GM18511 (cell line): ENCODE measurements around the gene NBEA.

Experiments
- ATAC-seq: cut with Tn5 transposase; IDR thresholded peaks from one replicate; pipeline ENCODE4 v1.9.1; 2021; ENCODE audit warnings: mild to moderate bottlenecking, moderate library complexity; ENCODE audit not compliant: unreplicated experiment

The NBEA gene

GRCh38 chr13:35471706-35472322 is 529.7 kb downstream of the NBEA start:
- no peak for ATAC-seq

DNA sequence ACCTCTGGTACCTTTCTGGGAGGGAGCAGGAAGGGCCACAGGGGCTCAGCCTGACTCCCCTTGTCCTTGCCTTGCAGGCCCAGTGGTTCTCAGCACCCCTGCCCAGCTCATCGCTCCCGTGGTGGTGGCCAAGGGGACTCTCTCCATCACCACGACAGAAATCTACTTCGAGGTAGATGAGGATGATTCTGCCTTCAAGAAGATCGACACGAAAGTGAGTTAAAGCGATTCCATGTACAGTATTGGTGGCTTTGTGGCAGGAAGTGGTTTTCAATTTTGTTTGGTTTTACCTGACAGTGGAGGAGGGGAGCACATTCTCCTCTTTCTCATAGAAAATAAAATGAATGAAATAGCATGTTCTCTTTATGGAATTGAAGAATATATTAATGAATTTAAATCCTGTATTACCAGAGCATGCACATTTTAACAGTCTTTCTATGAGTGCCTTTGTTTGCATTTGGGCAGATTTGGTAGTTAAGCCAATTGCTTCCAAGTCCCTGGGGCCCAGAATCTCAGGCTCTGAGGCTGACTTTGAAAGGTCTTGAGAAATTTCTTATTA is 530.3 kb downstream of the NBEA start:
- no peak for ATAC-seq

DNA sequence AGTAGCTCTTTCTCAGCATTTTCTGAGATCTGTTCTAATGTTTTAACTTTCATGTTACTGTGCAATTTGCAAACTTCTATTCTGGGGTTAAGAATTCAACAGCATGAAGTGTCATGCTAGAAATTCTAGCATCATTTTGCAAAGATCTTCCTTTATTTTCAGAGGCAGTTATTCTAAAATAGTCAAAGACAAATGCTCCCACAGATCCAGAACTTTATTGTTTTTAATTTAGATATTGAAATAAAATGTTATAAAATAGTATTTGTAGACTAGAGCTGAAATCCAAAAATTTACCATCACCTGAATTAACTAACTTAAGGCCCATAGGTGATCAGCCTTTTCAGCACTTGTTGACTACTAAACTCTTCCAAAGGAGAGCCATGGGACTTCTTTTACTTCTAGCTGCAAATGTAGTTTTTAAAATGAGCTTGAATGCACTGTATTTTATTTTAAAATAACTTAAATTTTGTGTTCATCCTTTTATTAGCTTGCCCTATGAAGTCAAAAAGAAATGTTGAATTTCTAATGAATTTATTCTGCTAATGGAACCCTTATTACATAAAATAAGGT is 531.2 kb downstream of the NBEA start:
- no peak for ATAC-seq

DNA sequence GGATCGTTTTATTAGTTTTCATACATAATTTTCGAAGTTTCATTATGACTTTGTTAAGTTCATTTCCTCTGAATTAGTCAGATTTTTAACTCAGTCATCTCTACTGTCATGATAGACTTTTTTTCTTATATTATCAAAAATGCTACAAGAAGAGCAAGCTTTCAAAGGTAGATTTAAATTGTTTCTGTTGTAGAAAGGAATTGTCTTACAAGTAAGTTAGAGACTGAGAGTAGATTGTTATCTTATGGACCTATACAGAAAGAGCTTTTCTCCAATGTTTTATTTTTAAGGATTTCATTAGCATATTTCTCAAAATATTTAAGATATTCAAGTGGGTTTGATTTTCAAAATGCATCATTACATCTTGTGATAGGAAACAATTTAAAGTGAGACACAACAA is 531.7 kb downstream of the NBEA start:
- ATAC-seq = no peak

DNA sequence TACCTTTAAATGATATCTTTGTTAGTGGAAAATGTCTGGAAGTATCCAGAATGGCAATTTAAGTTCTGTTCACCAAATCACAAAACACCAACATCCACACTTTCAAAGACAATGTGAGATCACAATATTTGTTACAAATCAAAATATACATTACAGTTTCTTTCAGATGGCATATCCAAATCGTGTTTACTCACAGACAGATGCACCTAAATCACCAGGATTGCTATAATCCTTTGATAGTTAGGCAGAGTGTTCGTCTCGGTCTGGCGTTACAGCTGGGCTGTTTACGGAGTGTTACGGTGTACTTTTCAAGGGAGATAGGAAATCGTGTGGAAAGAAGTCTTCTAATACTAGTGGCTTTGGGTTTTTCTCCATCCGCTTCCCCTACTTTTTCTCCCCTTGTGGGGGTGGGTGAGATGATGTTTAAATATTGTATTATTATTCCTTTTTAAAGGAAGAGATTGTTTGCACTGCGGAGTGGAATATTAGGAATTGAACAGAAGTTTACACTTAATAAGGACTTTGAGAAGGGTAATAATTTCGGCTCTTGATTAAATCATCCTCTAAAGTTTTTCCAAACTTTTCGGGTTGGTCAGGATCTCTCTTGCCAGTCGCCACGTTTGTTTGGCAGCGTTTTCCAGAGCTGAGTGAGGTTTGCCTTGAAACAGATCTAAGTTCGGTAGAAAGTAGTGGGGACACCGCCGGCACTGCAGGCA is 532.6 kb downstream of the NBEA start:
- ATAC-seq = no peak

DNA sequence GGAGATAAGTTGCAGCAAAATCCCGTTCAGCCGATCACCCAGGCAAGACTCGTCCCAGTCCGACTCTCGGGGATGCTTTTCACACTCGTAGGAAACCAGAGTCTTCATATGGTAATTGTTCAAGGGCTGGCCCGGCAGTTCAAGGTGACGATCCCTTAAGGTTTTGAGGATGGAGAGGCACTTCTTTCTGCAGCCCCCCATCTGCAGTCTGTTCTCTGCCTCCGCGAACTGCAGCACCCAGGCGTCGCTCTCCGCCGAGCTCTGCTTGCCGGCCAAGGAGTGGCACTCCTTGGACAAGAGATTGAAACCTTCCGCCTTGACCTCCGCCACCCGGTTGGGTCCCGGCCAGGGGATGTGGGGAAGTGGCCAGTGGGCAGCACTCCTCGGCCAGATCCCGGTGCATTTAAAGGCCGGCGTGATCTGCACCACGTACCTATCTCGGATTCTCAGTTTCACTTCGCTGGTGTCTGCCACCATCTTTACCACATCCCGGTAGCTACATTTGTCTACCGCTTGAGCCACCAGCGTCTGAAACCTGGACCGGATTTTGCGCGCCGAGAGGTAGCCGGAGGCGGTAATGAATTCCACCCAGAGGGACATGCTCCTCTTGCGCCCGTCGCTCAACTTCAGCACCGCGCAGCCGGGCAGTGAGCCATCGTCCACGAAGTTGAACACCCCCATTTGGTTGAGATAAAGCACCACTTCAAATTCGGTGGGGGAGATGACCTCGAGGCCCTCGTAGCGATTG is 533.3 kb downstream of the NBEA start:
- ATAC-seq = no peak

DNA sequence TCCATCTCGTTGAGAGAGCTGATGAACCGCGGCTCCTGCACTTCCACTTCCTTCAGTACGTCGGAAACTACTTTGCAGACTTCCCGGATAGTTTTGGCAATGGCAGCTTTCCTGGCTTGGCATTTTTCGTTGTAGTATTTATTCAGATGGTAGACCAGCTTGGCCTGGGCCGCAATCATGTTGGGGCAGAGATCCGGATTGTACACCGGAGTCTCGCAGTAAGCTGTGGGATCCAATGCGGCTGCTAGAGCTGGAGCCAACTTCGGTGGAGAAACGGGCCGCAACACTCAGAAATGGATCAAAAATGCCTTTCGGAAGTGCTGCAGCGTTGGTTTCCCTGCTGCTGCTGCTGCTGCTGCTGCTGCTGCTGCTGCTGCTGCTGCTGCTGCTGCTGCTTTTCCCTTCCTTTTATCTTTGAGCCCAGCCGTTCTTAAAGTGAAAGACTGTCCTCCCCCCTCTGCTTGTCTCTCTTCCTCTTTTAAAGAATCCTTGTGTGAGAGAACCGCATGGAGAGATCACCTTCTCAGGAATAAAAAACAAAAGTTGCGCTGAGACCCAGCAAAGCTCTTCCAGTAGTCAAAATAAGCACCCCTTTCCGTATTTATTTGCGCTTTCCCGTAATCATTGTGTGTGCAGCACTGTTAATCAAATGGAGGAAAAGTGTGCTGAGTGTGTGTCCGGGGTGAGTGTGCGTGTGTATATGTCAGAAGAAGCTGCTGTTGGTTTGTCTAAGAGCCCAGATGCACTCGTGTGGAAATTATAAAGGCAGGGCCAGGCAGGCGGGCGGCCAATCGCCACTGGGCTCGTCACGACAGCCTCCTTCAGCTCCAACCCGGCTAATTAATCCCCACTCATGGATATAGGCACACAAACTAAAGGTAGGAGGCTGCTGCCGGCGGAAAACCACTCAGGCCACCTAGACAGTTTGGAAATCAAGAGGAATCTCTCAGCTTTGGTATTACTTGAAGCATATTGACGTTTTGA is 534.2 kb downstream of the NBEA start, which contains the start of gene MAB21L1:
MAB21L1 (minus strand) TSS at position 730 of the 984 bp plus-strand sequence; CDS start at position 179, 551 bp downstream.
- ATAC-seq = no peak

- no peak for ATAC-seq
Observed at GRCh38 chr13:35477386-35477946, 535.4 kb downstream of the NBEA start.

DNA sequence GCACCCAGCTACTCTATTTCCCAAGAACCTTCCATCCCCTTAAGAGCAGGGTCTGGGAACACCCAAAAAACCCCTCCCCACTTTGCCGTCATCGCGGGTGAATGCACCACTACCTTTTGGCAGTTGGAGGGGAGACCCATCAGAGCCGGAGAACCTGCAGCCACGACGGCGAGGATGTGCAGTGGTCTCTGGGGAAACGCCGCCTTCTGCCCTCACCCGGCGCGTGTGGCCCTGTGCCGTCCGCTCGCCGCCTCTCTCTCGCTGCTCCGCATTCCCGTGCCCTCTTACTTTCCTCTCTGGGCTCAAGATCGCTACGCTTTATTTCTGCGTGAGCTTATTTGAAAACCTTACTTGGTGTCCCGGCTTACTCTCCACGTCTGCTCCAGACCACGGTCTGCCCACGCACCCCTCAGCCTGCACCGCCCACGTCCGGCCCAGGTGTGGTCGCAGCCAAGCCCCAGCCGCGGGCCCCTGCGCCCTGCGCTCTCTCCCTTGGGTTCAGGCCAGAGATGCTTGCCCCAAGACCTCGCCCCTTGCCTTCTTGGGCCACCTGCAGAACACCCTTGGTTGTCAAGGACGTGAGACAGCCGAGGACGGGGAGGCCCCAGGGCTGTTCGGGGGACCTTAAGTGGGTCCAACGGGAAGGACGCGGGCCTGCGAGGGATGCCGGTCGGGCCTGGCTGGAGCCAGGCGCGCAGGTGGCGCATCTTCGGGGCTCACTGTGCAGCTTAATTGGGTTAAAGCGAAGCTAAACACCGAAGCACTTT is 536.4 kb downstream of the NBEA start:
- no peak for ATAC-seq

DNA sequence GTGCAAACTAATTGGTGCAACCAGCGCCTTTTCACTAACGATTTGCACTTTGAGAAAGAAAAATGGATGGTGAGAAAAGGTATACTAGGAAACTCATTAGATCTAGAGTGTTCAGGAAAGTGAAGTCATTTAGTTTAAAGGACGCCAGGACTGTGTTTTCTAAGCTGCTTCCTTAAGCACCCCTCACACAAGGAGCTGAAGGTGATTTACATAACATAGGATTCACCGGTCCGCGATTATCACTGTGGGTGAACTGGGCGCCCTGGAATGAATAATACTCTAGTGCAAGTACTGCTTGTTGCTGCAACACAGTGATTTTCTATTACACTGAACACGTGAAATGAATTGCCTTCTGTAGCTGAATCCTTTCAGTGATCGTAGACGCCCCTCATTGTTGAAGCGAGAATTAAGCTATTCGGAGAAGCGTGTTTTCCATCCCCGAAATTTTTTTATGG is 537.0 kb downstream of the NBEA start:
- no peak for ATAC-seq

- ATAC-seq = no peak
Observed at GRCh38 chr13:35479706-35480105, 537.6 kb downstream of the NBEA start.

GRCh38 chr13:35480346-35480745 is 538.3 kb downstream of the NBEA start:
- no peak for ATAC-seq

DNA sequence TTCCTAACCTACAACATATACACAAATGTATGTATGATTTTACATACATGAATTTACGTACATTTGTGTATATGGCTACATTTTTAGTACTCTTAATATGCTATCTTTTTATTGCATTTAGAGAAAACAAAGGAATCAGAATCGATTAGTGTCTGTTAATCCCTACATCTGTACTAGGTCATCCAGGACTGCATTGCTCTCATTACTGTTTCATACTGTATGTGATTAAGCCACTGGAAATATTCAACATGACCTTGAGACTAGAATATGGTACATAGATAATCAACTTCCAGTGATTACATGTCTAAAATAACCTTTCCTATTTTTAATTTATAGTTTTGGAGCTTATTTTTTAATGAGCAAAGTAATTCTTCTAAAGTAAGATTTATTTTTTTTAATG is 539.7 kb downstream of the NBEA start:
- no peak for ATAC-seq

GRCh38 chr13:35482527-35482926 is 540.5 kb downstream of the NBEA start:
- ATAC-seq = no peak

GRCh38 chr13:35483761-35484160 is 541.7 kb downstream of the NBEA start:
- no peak for ATAC-seq

DNA sequence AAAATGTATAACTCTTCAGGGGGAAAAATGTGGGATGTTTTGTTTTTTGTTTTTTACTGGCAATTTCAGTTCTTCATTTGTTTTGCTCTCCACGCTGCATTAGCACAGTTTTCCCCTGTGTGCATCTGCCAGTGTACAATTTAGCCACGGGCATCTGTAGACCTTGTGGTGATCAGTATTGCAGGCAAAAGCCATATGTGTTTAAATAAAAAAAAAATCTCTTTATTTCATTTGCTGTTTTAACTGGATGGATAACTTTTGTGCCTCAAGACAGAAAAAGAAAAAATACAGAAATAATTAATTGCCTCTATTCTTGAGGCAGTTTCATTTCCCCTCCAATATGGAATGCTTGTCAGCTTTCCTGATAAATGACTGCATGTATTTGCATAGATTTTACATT is 542.3 kb downstream of the NBEA start:
- no peak for ATAC-seq

- ATAC-seq = no peak
Observed at GRCh38 chr13:35485424-35485823, 543.4 kb downstream of the NBEA start.

DNA sequence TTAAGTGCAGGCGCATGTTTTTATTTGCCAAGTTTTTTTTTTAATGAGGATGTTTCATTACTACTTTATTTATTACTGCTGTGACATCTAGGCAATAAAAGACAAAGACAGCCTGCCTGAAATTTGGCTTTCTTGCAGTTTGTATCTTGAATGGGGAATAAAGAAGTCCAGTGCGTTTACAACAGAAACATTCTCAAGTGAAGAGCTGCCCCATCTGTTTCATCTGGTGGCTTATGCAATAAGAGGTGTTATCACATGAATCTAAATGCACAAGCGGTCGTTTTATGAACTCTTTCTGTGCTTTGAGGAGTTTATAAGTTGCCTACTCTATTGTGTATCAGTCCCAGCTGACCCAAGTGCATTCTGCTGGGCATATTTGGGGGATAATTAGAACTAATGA is 547.0 kb downstream of the NBEA start:
- no peak for ATAC-seq

GRCh38 chr13:35496006-35496405 is 553.9 kb downstream of the NBEA start:
- no peak for ATAC-seq
